HEK293 (cell line): ENCODE data around the gene C2orf69.

Source experiments
- CTCF ChIA-PET: fragments of 350-600 bp; formaldehyde crosslinking; extraction: SDS; loops from one replicate; lab custom pipeline; 2021; ENCODE audit warnings: antibody characterized with exemption; lab: Yijun Ruan, JAX
- POLR2A ChIA-PET: fragments of 300-600 bp; formaldehyde crosslinking; extraction: SDS; loops from one replicate; lab custom pipeline; 2020; ENCODE audit warnings: antibody characterized with exemption, inconsistent platforms; lab: Yijun Ruan, JAX
- H3K27ac ChIP-seq: fragments of 200-500 bp; sonication (Bioruptor generic); 2 replicates; pipeline ENCODE4 v1.5.1; 2014; ENCODE audit warnings: low read depth, low read length, control low read depth, inconsistent platforms; ENCODE audit errors: extremely low read depth
- H3K36me3 ChIP-seq, 2 experiments: fragments of 200-500 bp in 1 of 2; sonication (Bioruptor generic) in 1 of 2; 1 replicate in 1 of 2; 2 replicates in 1 of 2; pipeline ENCODE4 v1.5.1; 2014 to 2017; ENCODE audit warnings: inconsistent platforms in 2 of 2, low read length in 2 of 2; ENCODE audit not compliant: control insufficient read depth in 2 of 2, insufficient read depth in 1 of 2
- H3K4me1 ChIP-seq: fragments of 200-500 bp; sonication (Bioruptor generic); 2 replicates; pipeline ENCODE4 v1.5.1; 2014; ENCODE audit warnings: mild to moderate bottlenecking, low read length, inconsistent platforms; ENCODE audit not compliant: control insufficient read depth, insufficient read depth
- H3K4me3 ChIP-seq: 2 replicates; pipeline ENCODE4 v1.5.1; 2011; ENCODE audit warnings: low read depth, mild to moderate bottlenecking, control low read depth, low read length, moderate library complexity
- H3K9me3 ChIP-seq: fragments of 200-500 bp; sonication (Bioruptor generic); 2 replicates; pipeline ENCODE4 v1.5.1; 2014; ENCODE audit warnings: low read depth, low read length, inconsistent platforms; ENCODE audit not compliant: control insufficient read depth, insufficient read depth
- GFI1B ChIP-seq: fragments of 450-650 bp; formaldehyde crosslinking; IDR thresholded peaks from 2 replicates; pipeline ENCODE4 v1.5.1; 2016; ENCODE audit warnings: missing biosample characterization, missing genetic modification characterization
- HOXC10 ChIP-seq: sonication (generic); formaldehyde crosslinking; IDR thresholded peaks from 2 replicates; pipeline ENCODE4 v1.8.1; 2023; ENCODE audit warnings: mild to moderate bottlenecking, missing genetic modification reagents
- PRDM1 ChIP-seq: fragments of 450-650 bp; formaldehyde crosslinking; IDR thresholded peaks from 2 replicates; pipeline ENCODE4; 2016; ENCODE audit warnings: missing biosample characterization, missing genetic modification characterization
- REPIN1 ChIP-seq: fragments of 450-650 bp; formaldehyde crosslinking; IDR thresholded peaks from 2 replicates; pipeline ENCODE4 v1.5.1; 2017; ENCODE audit warnings: missing biosample characterization, missing genetic modification characterization, low read depth
- YY1 ChIP-seq: fragments of 450-650 bp; formaldehyde crosslinking; IDR thresholded peaks from 2 replicates; pipeline ENCODE4 v1.5.1; 2018; ENCODE audit warnings: missing biosample characterization, missing genetic modification characterization
- ZEB2 ChIP-seq: fragments of 450-650 bp; formaldehyde crosslinking; IDR thresholded peaks from 2 replicates; pipeline ENCODE4 v1.5.1; 2016; ENCODE audit warnings: missing biosample characterization, missing genetic modification characterization
- ZNF155 ChIP-seq: fragments of 450-650 bp; formaldehyde crosslinking; IDR thresholded peaks from 2 replicates; pipeline ENCODE4 v1.5.1; 2016; ENCODE audit warnings: missing biosample characterization, missing genetic modification characterization
- ZNF211 ChIP-seq: fragments of 450-650 bp; formaldehyde crosslinking; IDR thresholded peaks from 2 replicates; pipeline ENCODE4 v1.5.1; 2016; ENCODE audit warnings: low read depth, missing biosample characterization, missing genetic modification characterization
- ZNF26 ChIP-seq: fragments of 450-650 bp; formaldehyde crosslinking; IDR thresholded peaks from 2 replicates; pipeline ENCODE4 v1.5.1; 2016; ENCODE audit warnings: missing biosample characterization, missing genetic modification characterization
- ZNF280C ChIP-seq: fragments of 450-650 bp; formaldehyde crosslinking; IDR thresholded peaks from 2 replicates; pipeline ENCODE4 v1.5.1; 2016; ENCODE audit warnings: missing biosample characterization, missing genetic modification characterization
- ZNF391 ChIP-seq: fragments of 450-650 bp; formaldehyde crosslinking; IDR thresholded peaks from 2 replicates; pipeline ENCODE4 v1.5.1; 2016; ENCODE audit warnings: low read depth, missing biosample characterization, missing genetic modification characterization, borderline replicate concordance
- ZNF423 ChIP-seq: fragments of 450-650 bp; formaldehyde crosslinking; IDR thresholded peaks from 2 replicates; pipeline ENCODE4 v1.5.1; 2016; ENCODE audit warnings: missing biosample characterization, missing genetic modification characterization
- ZNF433 ChIP-seq: fragments of 450-650 bp; formaldehyde crosslinking; IDR thresholded peaks from 2 replicates; pipeline ENCODE4 v1.5.1; 2016; ENCODE audit warnings: missing biosample characterization, missing genetic modification characterization, low read depth
- ZNF48 ChIP-seq: fragments of 450-650 bp; formaldehyde crosslinking; IDR thresholded peaks from 2 replicates; pipeline ENCODE4 v1.5.1; 2016; ENCODE audit warnings: missing biosample characterization, missing genetic modification characterization
- ZNF548 ChIP-seq: fragments of 450-650 bp; formaldehyde crosslinking; IDR thresholded peaks from 2 replicates; pipeline ENCODE4 v1.5.1; 2016; ENCODE audit warnings: missing biosample characterization, missing genetic modification characterization
- ZNF561 ChIP-seq: fragments of 450-650 bp; IDR thresholded peaks from 2 replicates; pipeline ENCODE4 v1.5.1; 2018; ENCODE audit warnings: missing biosample characterization, missing genetic modification characterization, borderline replicate concordance
- ZNF571 ChIP-seq: fragments of 450-650 bp; formaldehyde crosslinking; IDR thresholded peaks from 2 replicates; pipeline ENCODE4 v1.5.0; 2017; ENCODE audit warnings: missing biosample characterization, missing genetic modification characterization
- ZNF610 ChIP-seq: fragments of 450-650 bp; formaldehyde crosslinking; IDR thresholded peaks from 2 replicates; pipeline ENCODE4 v1.5.1; 2016; ENCODE audit warnings: missing biosample characterization, missing genetic modification characterization, borderline replicate concordance
- ZNF621 ChIP-seq: fragments of 450-650 bp; formaldehyde crosslinking; IDR thresholded peaks from 2 replicates; pipeline ENCODE4 v1.5.1; 2017; ENCODE audit warnings: missing biosample characterization, missing genetic modification characterization
- ZNF624 ChIP-seq: fragments of 450-650 bp; formaldehyde crosslinking; IDR thresholded peaks from 2 replicates; pipeline ENCODE4 v1.5.1; 2017; ENCODE audit warnings: missing biosample characterization, missing genetic modification characterization
- ZNF629 ChIP-seq: fragments of 450-650 bp; formaldehyde crosslinking; IDR thresholded peaks from 2 replicates; pipeline ENCODE4 v1.5.1; 2017; ENCODE audit warnings: missing biosample characterization, missing genetic modification characterization
- ZNF830 ChIP-seq: fragments of 450-650 bp; IDR thresholded peaks from 2 replicates; pipeline ENCODE4 v1.5.0; 2018; ENCODE audit warnings: missing biosample characterization, missing genetic modification characterization, low read depth, mild to moderate bottlenecking, moderate library complexity
- TF ChIP-seq, protein P1 (sequence below): fragments of 450-650 bp; formaldehyde crosslinking; IDR thresholded peaks from 2 replicates; pipeline ENCODE4 v1.5.0; 2017; ENCODE audit warnings: missing biosample characterization, missing genetic modification characterization, borderline replicate concordance
- TF ChIP-seq, protein P2 (sequence below): fragments of 450-650 bp; formaldehyde crosslinking; IDR thresholded peaks from 2 replicates; pipeline ENCODE4 v1.5.1; 2017; ENCODE audit warnings: missing biosample characterization, missing genetic modification characterization

C2orf69 gene

DNA sequence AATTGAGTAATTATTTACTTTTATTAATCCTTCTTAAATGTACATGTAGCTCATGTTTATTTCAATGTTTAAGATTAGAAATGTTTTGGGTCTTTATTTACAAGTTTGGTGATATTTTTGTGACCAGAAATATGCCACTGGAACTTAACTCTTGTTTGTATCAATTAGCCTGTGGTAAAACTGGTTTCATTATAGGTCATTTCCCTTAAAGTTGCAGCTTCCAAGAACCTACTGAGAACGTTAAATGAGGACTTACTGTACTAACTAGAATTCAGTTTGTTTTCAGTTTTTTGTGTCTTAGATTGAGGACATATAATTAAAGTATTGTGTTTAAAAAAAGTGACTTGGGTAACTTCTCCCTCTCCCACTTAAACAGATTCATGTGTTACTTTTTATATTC lies 39.9 kb downstream of the C2orf69 start:
- TF ChIP-seq ZNF391 (tag by site-specific recombination) (no peak), ZNF48 (no peak), ZNF830 (no peak), ZEB2 (tag by site-specific recombination) (no peak), ZNF571 (tag by site-specific recombination) (no peak), HOXC10 (no peak)
- POLR2A ChIA-PET = no interaction called here
- Histone ChIP-seq H3K4me1 (no peaks in the 10 kb centered on the region), H3K9me3 (no peaks in the 10 kb centered on the region), H3K27ac (no peak overlapping the region), H3K36me3 (peaks cover 23 to 44% of the 10 kb centered on the region in 2 experiments), H3K4me3 (no peak overlapping the region)
- CTCF ChIA-PET = interaction anchor here (0.7 kb wide), 1 partner anchor 559 kb away, joined by 3 read pairs; the partner anchor contains the start of gene KCTD18

- Histone ChIP-seq H3K27ac (peak overlapping the region; percentile 96), H3K4me3 (peak overlapping the region; percentile 97), H3K36me3 (peaks cover 8 to 39% of the 10 kb centered on the region in 2 experiments; a peak in 2 of 3 replicates)
- POLR2A ChIA-PET = no interaction called here
- no peak for TF ChIP-seq ZNF155 (tag by site-specific recombination)
- peak; percentile 37; the same call in 1 of the 2 replicates for TF ChIP-seq PRDM1 (tag by site-specific recombination)
- TF ChIP-seq, all 188 proteins: peak for 1
- CTCF ChIA-PET = interaction anchor here (0.8 kb wide), 1 partner anchor 44 kb away, joined by 5 read pairs; no protein-coding TSS in a partner anchor
- no peaks in the 10 kb centered on the region for H3K9me3 ChIP-seq
- H3K4me1 ChIP-seq = 0 out of 2 replicates have a peak, but pooled peaks cover 2% of the 10 kb centered on the region
Measured at GRCh38 chr2:199955007-199955338, 43.9 kb downstream of the C2orf69 start.

DNA sequence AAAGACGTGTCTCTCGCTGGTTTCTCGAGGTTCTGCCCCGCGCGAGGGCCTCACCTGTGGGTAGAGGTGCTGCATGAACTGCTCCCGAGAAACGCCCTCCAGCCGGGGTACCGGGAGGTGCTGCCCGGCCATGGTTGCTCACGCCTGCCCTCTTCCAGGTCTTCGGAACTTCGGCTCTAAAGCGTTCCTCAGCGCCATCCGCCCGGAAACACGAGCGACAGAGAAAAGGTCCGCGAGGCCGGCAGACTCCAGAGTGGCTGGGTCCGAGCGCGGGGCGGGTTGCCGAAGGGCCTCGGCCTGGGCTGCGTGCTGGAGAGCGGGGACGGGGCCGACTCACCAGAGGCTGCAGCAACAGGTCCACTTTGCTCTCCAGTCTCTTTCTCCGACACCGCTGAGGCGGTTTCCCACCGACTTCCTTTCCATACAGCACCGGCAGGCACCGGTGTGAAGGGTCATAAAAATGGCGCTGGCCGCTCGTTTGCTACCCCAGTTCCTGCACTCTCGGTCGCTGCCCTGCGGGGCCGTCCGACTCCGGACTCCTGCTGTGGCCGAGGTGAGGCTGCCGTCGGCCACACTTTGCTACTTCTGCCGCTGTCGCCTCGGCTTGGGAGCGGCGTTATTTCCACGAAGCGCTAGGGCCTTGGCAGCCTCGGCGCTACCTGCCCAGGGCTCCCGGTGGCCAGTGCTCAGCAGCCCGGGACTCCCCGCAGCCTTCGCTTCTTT lies 44.4 kb downstream of the C2orf69 start, which contains the start of the genes MAIP1 and TYW5:
TSS of gene MAIP1 (plus strand) at position 244 of the 723 bp plus-strand sequence. CDS start at position 461, 217 bp downstream.
TSS of gene TYW5 (minus strand) at position 153 of the 723 bp plus-strand sequence. CDS start at position 132, 21 bp downstream.
- POLR2A ChIA-PET = interaction anchor here (1.0 kb wide), 1 partner anchor 44 kb away, joined by 3 read pairs; the partner anchor contains the start of gene C2orf69
- 0 out of 2 replicates have a peak, but pooled peaks cover 2% of the 10 kb centered on the region for H3K4me1 ChIP-seq
- no peak for TF ChIP-seq ZNF26 (tag by site-specific recombination)
- TF ChIP-seq ZNF433 = no peak
- TF ChIP-seq ZNF423 (tag by site-specific recombination) = no peak
- TF ChIP-seq, protein P1, sequence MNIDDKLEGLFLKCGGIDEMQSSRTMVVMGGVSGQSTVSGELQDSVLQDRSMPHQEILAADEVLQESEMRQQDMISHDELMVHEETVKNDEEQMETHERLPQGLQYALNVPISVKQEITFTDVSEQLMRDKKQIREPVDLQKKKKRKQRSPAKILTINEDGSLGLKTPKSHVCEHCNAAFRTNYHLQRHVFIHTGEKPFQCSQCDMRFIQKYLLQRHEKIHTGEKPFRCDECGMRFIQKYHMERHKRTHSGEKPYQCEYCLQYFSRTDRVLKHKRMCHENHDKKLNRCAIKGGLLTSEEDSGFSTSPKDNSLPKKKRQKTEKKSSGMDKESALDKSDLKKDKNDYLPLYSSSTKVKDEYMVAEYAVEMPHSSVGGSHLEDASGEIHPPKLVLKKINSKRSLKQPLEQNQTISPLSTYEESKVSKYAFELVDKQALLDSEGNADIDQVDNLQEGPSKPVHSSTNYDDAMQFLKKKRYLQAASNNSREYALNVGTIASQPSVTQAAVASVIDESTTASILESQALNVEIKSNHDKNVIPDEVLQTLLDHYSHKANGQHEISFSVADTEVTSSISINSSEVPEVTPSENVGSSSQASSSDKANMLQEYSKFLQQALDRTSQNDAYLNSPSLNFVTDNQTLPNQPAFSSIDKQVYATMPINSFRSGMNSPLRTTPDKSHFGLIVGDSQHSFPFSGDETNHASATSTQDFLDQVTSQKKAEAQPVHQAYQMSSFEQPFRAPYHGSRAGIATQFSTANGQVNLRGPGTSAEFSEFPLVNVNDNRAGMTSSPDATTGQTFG (tag by site-specific recombination) = peak; percentile 88; the same call in 1 of the 2 replicates
- TF ChIP-seq GFI1B (tag by site-specific recombination) = no peak
- TF ChIP-seq ZNF548 (tag by site-specific recombination) = no peak
- no peak for TF ChIP-seq ZNF211 (tag by site-specific recombination)
- no peak for TF ChIP-seq ZNF624 (tag by site-specific recombination)
- 0 out of 2 replicates have a peak, but pooled peaks have one; percentile 69 for TF ChIP-seq ZNF610 (tag by site-specific recombination)
- TF ChIP-seq REPIN1 (tag by site-specific recombination) = no peak; the same call in 1 of the 2 replicates
- TF ChIP-seq, protein P2, sequence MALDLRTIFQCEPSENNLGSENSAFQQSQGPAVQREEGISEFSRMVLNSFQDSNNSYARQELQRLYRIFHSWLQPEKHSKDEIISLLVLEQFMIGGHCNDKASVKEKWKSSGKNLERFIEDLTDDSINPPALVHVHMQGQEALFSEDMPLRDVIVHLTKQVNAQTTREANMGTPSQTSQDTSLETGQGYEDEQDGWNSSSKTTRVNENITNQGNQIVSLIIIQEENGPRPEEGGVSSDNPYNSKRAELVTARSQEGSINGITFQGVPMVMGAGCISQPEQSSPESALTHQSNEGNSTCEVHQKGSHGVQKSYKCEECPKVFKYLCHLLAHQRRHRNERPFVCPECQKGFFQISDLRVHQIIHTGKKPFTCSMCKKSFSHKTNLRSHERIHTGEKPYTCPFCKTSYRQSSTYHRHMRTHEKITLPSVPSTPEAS (tag by site-specific recombination) = no peak
- no peak for TF ChIP-seq ZNF280C
- no peak; the same call in 1 of the 2 replicates for TF ChIP-seq ZNF629
- TF ChIP-seq YY1 = peak; percentile 95
- no peak for TF ChIP-seq ZNF621 (tag by site-specific recombination)
- peak; percentile 88 for TF ChIP-seq ZNF561 (tag by site-specific recombination)

More for the DNA sequence above, 44.4 kb downstream of the C2orf69 start, which contains the start of the genes MAIP1 and TYW5:
- H3K4me3 ChIP-seq = peak within 1 kb of the TSS; percentile 97
- H3K36me3 ChIP-seq = peaks cover 11 to 39% of the 10 kb centered on the region in 2 experiments; a peak in 2 of 3 replicates
- CTCF ChIA-PET = interaction anchor here (0.8 kb wide), 1 partner anchor 45 kb away, joined by 5 read pairs; no protein-coding TSS in a partner anchor
- peak within 1 kb of the TSS; percentile 96 for H3K27ac ChIP-seq
- no peaks in the 10 kb centered on the region for H3K9me3 ChIP-seq
